NCI-H82 (cell line): ENCODE results near the gene FBXL16.
"Not testable (repeated sequence)": the region's sequence is repeated elsewhere in the genome, so short reads cannot be mapped to it uniquely, and the experiment has no call there.

Experiments
- DNase-seq: peaks from one replicate; lab custom pipeline; 2025; lab: John Stamatoyannopoulos, UW

Gene FBXL16

GRCh38 chr16:709566-710499 lies 4.2 kb upstream of the FBXL16 start:
- peak; percentile 87 for DNase-seq

GRCh38 chr16:708959-709358 lies 3.4 kb upstream of the FBXL16 start:
- DNase-seq = no peak

GRCh38 chr16:708019-708418 lies 2.4 kb upstream of the FBXL16 start:
- no peak for DNase-seq

- DNase-seq = no peak
Measured at GRCh38 chr16:707062-707538, 1.5 kb upstream of the FBXL16 start.

GRCh38 chr16:706189-707061 lies 824 bp upstream of the FBXL16 start:
- DNase-seq = peak; percentile 40

- DNase-seq = peak; percentile 35
Measured at GRCh38 chr16:704552-705380, 835 bp downstream of the FBXL16 start.

GRCh38 chr16:704047-704446 lies 1.6 kb downstream of the FBXL16 start:
- no peak for DNase-seq

- no peak for DNase-seq
Measured at GRCh38 chr16:703406-703805, 2.2 kb downstream of the FBXL16 start.

GRCh38 chr16:702341-702740 lies 3.3 kb downstream of the FBXL16 start:
- no peak for DNase-seq

GRCh38 chr16:700684-701584 lies 4.7 kb downstream of the FBXL16 start:
- no peak for DNase-seq

GRCh38 chr16:698911-699671 lies 6.5 kb downstream of the FBXL16 start:
- DNase-seq = no peak

- peak; percentile 47 for DNase-seq
Measured at GRCh38 chr16:695355-696089, 10.1 kb downstream of the FBXL16 start.

- no peak for DNase-seq
Measured at GRCh38 chr16:694863-695354, 10.7 kb downstream of the FBXL16 start.

GRCh38 chr16:694187-694862 lies 11.3 kb downstream of the FBXL16 start:
- DNase-seq = no peak

GRCh38 chr16:693766-694165 lies 11.8 kb downstream of the FBXL16 start:
- no peak for DNase-seq

- no peak for DNase-seq
Measured at GRCh38 chr16:693364-693763, 12.2 kb downstream of the FBXL16 start.

GRCh38 chr16:692356-693108 lies 13.1 kb downstream of the FBXL16 start:
- no peak for DNase-seq

- DNase-seq = not testable (repeated sequence)
Measured at GRCh38 chr16:691242-691641, 14.4 kb downstream of the FBXL16 start.
